NCI-H82 (cell line): ENCODE data around the gene KRT71.
A peak's percentile ranks its signal among the peaks of the same experiment; 100 is the strongest.

Experiments
- DNase-seq: peaks from one replicate; lab custom pipeline; 2025; lab: John Stamatoyannopoulos, UW

The KRT71 gene

GRCh38 chr12:52575256-52575655 lies 22.3 kb upstream of the KRT71 start:
- DNase-seq, result no peak

- DNase-seq, result no peak
Observed at GRCh38 chr12:52573743-52574142, 20.8 kb upstream of the KRT71 start, which contains the start of gene KRT74. TSS of gene KRT74 (minus strand) at chr12:52573843. CDS start at chr12:52573777, 66 bp downstream.

GRCh38 chr12:52573306-52573705 lies 20.4 kb upstream of the KRT71 start:
- DNase-seq, result no peak

GRCh38 chr12:52570511-52570910 lies 17.6 kb upstream of the KRT71 start:
- no peak for DNase-seq

- no peak for DNase-seq
Observed at GRCh38 chr12:52568111-52568510, 15.2 kb upstream of the KRT71 start.

GRCh38 chr12:52566847-52567291 lies 13.9 kb upstream of the KRT71 start:
- DNase-seq, result peak; percentile 50

- no peak for DNase-seq
Observed at GRCh38 chr12:52564582-52564981, 11.6 kb upstream of the KRT71 start.

GRCh38 chr12:52561880-52562449 lies 9.0 kb upstream of the KRT71 start:
- peak; percentile 20 for DNase-seq

- no peak for DNase-seq
Observed at GRCh38 chr12:52559979-52560378, 7.0 kb upstream of the KRT71 start.

- no peak for DNase-seq
Observed at GRCh38 chr12:52558781-52559445, 6.0 kb upstream of the KRT71 start.

- no peak for DNase-seq
Observed at GRCh38 chr12:52557476-52557875, 4.5 kb upstream of the KRT71 start.

- no peak for DNase-seq
Observed at GRCh38 chr12:52555577-52555976, 2.6 kb upstream of the KRT71 start.

GRCh38 chr12:52552055-52552454 lies 890 bp downstream of the KRT71 start:
- DNase-seq, result no peak

- DNase-seq, result no peak
Observed at GRCh38 chr12:52551216-52551865, 1.6 kb downstream of the KRT71 start.

GRCh38 chr12:52546126-52546525 lies 6.8 kb downstream of the KRT71 start:
- no peak for DNase-seq

- no peak for DNase-seq
Observed at GRCh38 chr12:52543985-52544883, 8.7 kb downstream of the KRT71 start.

GRCh38 chr12:52542785-52543318 lies 10.1 kb downstream of the KRT71 start:
- no peak for DNase-seq

- no peak for DNase-seq
Observed at GRCh38 chr12:52542157-52542556, 10.8 kb downstream of the KRT71 start.

- DNase-seq, result no peak
Observed at GRCh38 chr12:52541709-52542108, 11.2 kb downstream of the KRT71 start.

GRCh38 chr12:52540531-52540930 lies 12.4 kb downstream of the KRT71 start:
- DNase-seq, result no peak

GRCh38 chr12:52539821-52540173 lies 13.1 kb downstream of the KRT71 start:
- no peak for DNase-seq
